ENCODE results near the gene NR2C2.

NR2C2 gene

GRCh38 chr3:14913071-14913925 lies 34.1 kb upstream of the NR2C2 start:
- no peak overlapping the region for H3K4me3 ChIP-seq (ENCODE audit: low read depth, low read length)
- no peak for DNase-seq (ENCODE audit: low read depth)
- TF ChIP-seq MAX (IDR thresholded peaks at IDR 0.05; ENCODE audit: low read depth, low read length), result no peak
- TF ChIP-seq POLR2A (IDR thresholded peaks at IDR 0.05; ENCODE audit: extremely low read depth, insufficient read length), result no peak
- TF ChIP-seq MYC (IDR thresholded peaks at IDR 0.05; ENCODE audit: low read depth, low read length), result no peak
- TF ChIP-seq CTCF (IDR thresholded peaks at IDR 0.05; ENCODE audit: low read depth, low read length), result no peak

GRCh38 chr3:14913926-14914778 lies 33.2 kb upstream of the NR2C2 start:
- no peak overlapping the region for H3K4me3 ChIP-seq (ENCODE audit: low read depth, low read length)

GRCh38 chr3:14914779-14915117 lies 32.6 kb upstream of the NR2C2 start:
- DNase-seq (ENCODE audit: low read depth), result no peak
- no peak for TF ChIP-seq CTCF (IDR thresholded peaks at IDR 0.05; ENCODE audit: low read depth, low read length)
- TF ChIP-seq POLR2A (IDR thresholded peaks at IDR 0.05; ENCODE audit: extremely low read depth, insufficient read length), result no peak
- no peak for TF ChIP-seq MAX (IDR thresholded peaks at IDR 0.05; ENCODE audit: low read depth, low read length)
- H3K4me3 ChIP-seq (ENCODE audit: low read depth, low read length), result no peak overlapping the region

More at GRCh38 chr3:14913926-14914778, 33.2 kb upstream of the NR2C2 start:
- no peak for DNase-seq (ENCODE audit: low read depth)
- no peak for TF ChIP-seq POLR2A (IDR thresholded peaks at IDR 0.05; ENCODE audit: extremely low read depth, insufficient read length)

DNA sequence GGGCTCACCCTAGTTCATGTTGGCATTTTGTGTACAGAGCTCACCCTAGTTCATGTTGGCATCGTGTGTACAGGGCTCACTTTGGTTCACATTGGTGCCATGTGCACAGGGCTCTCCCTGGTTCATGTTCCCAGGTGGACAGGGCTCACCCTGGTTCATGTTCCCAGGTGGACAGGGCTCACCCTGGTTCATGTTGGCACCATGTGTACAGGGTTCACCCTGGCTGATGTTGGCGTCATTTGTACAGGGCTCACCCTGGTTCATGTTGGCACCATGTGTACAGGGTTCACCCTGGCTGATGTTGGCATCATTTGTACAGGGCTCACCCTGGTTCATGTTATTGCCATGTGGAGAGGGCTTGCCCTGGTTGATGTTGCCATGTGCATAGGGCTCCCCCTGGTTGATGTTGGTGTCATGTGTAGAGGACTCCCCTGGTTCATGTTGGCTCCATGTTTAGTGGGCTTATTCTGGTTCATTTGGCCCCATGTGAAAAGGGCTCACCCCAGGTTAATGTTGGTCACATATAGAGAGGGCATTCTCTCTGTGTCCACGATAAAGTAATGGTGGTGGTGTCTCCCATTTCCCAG lies 31.7 kb upstream of the NR2C2 start:
- TF ChIP-seq POLR2A (IDR thresholded peaks at IDR 0.05; ENCODE audit: extremely low read depth, insufficient read length) (no peak), MAX (IDR thresholded peaks at IDR 0.05; ENCODE audit: low read depth, low read length) (peak; percentile 48; the same call in 1 of the 2 replicates)
- no peak for DNase-seq (ENCODE audit: low read depth)
- no peak overlapping the region for H3K4me3 ChIP-seq (ENCODE audit: low read depth, low read length)

DNA sequence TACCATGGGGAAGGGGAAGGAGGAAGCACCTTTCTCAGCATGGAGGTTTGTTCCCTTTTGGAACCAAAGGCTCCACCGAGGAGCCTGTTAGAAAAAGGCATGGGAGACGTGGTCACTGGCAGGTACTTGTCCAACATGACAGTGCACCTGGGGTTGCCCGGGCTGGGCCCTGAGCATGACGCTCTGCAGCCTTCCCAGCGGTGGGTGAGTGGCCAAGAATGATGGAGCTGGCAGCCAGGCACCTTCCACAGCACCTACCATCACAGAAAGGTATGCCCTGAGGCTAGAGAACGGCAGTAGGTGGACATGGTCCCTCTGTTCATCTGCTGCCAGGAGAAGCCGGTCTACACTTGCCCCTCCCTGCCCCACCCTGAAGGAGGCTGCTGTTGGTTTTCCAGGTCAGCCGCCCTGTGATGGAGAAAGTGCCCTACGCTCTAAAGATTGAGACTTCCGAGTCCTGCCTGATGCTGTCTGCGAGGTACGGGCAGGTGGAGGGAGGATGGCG lies 29.0 kb upstream of the NR2C2 start:
- no peak for TF ChIP-seq MYC (IDR thresholded peaks at IDR 0.05; ENCODE audit: low read depth, low read length)
- TF ChIP-seq MAX (IDR thresholded peaks at IDR 0.05; ENCODE audit: low read depth, low read length), result no peak
- TF ChIP-seq CTCF (IDR thresholded peaks at IDR 0.05; ENCODE audit: low read depth, low read length), result no peak
- no peak for TF ChIP-seq POLR2A (IDR thresholded peaks at IDR 0.05; ENCODE audit: extremely low read depth, insufficient read length)
- no peak for DNase-seq (ENCODE audit: low read depth)
- H3K4me3 ChIP-seq (ENCODE audit: low read depth, low read length), result no peak overlapping the region

- TF ChIP-seq MAX (IDR thresholded peaks at IDR 0.05; ENCODE audit: low read depth, low read length), result no peak
- no peak for TF ChIP-seq MYC (IDR thresholded peaks at IDR 0.05; ENCODE audit: low read depth, low read length)
- TF ChIP-seq POLR2A (IDR thresholded peaks at IDR 0.05; ENCODE audit: extremely low read depth, insufficient read length), result no peak
- TF ChIP-seq CTCF (IDR thresholded peaks at IDR 0.05; ENCODE audit: low read depth, low read length), result no peak
- H3K4me3 ChIP-seq (ENCODE audit: low read depth, low read length), result no peak overlapping the region
- DNase-seq (ENCODE audit: low read depth), result no peak
Measured at GRCh38 chr3:14920536-14920935, 26.8 kb upstream of the NR2C2 start.

Data from NB4 (cell line).